DOHH2 (cell line): ENCODE results near the gene TAS2R14.

Experiments used
- H3F3A ChIP-seq: fragments of 200-600 bp; sonication (generic), shearing (Covaris generic); 2 replicates; pipeline ENCODE4 v1.6.0; 2016; ENCODE audit warnings: antibody characterized with exemption, mild to moderate bottlenecking; ENCODE audit not compliant: control insufficient read depth, insufficient read depth
- H3K27ac ChIP-seq: fragments of 200-600 bp; sonication (generic); 2 replicates; pipeline ENCODE4 v1.5.1; 2014; ENCODE audit warnings: low read depth, mild to moderate bottlenecking, low read length, moderate library complexity
- H3K27me3 ChIP-seq: fragments of 200-600 bp; sonication (generic); 2 replicates; pipeline ENCODE4 v1.6.1; 2014; ENCODE audit warnings: mild to moderate bottlenecking, low read length, mixed read lengths; ENCODE audit not compliant: control insufficient read depth
- H3K36me3 ChIP-seq: fragments of 200-600 bp; sonication (generic); 2 replicates; pipeline ENCODE4 v1.6.1; 2014; ENCODE audit warnings: mild to moderate bottlenecking, low read length, moderate library complexity, mixed read lengths; ENCODE audit not compliant: control insufficient read depth
- H3K4me1 ChIP-seq: fragments of 200-600 bp; sonication (generic); 2 replicates; pipeline ENCODE4 v1.6.1; 2014; ENCODE audit warnings: mild to moderate bottlenecking, low read length, mixed read lengths; ENCODE audit not compliant: control insufficient read depth
- H3K4me2 ChIP-seq: fragments of 200-600 bp; sonication (generic); 2 replicates; pipeline ENCODE4 v1.6.0; 2014; ENCODE audit warnings: mild to moderate bottlenecking, low read length, moderate library complexity
- H3K4me3 ChIP-seq: fragments of 200-600 bp; sonication (generic); 2 replicates; pipeline ENCODE4 v1.5.1; 2014; ENCODE audit warnings: mild to moderate bottlenecking, low read length, mixed read lengths
- H3K79me2 ChIP-seq: fragments of 200-600 bp; sonication (generic); 2 replicates; pipeline ENCODE4 v1.6.1; 2014; ENCODE audit warnings: mild to moderate bottlenecking, low read length, mixed read lengths; ENCODE audit not compliant: control insufficient read depth
- H3K9me2 ChIP-seq: fragments of 200-600 bp; sonication (generic); replicated peaks from 2 replicates; pipeline ENCODE4 v1.6.1; 2014; ENCODE audit warnings: mild to moderate bottlenecking, low read length, mixed read lengths; ENCODE audit not compliant: control insufficient read depth
- H3K9me3 ChIP-seq: fragments of 200-600 bp; sonication (generic); 2 replicates; pipeline ENCODE4 v1.6.1; 2014; ENCODE audit warnings: antibody characterized with exemption, low read length, mixed read lengths; ENCODE audit not compliant: control insufficient read depth, insufficient read depth
- H4K20me1 ChIP-seq: fragments of 200-600 bp; sonication (generic); 2 replicates; pipeline ENCODE4 v1.6.0; 2014; ENCODE audit warnings: low read depth, mild to moderate bottlenecking, antibody characterized with exemption, low read length, moderate library complexity; ENCODE audit not compliant: control insufficient read depth, insufficient read depth
- CTCF ChIP-seq: fragments of 200-600 bp; sonication (generic); IDR thresholded peaks from one replicate; pipeline ENCODE4 v1.5.1; 2014; ENCODE audit warnings: antibody characterized with exemption, mild to moderate bottlenecking, low read depth, low read length; ENCODE audit not compliant: poor library complexity, severe bottlenecking
- EZH2phosphoT487 ChIP-seq: fragments of 200-600 bp; sonication (generic); IDR thresholded peaks from 2 replicates; pipeline ENCODE4 v1.6.1; 2017; ENCODE audit warnings: borderline replicate concordance, mild to moderate bottlenecking, antibody characterized with exemption, low read length, moderate library complexity, mixed read lengths

Gene TAS2R14

DNA sequence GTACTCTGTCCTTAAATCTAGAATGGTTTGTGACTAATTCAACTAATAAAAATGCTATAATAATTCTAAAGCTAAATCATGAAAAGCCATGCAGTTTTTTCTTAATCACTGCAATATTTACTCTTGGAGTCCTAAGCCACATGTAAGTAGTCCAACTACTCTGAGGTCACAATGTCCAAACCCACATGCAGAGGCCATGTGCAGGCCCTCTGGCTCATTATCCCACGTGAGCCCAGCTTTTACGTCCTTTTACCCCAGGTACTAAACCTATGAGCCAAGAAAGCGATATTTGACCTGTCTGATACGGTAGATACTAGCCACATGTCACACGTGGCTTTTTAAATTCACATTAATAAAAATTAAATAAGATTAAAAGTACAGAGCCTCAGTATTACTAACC is 42.2 kb downstream of the TAS2R14 start:
- H4K20me1 ChIP-seq = no peaks in the 10 kb centered on the region
- no peaks in the 10 kb centered on the region for H3K4me1 ChIP-seq
- no peak overlapping the region for H3K4me3 ChIP-seq
- no peaks in the 10 kb centered on the region for H3K79me2 ChIP-seq
- TF ChIP-seq EZH2phosphoT487 (no peak), CTCF (no peak)
- no peaks in the 10 kb centered on the region for H3K36me3 ChIP-seq
- no peaks in the 10 kb centered on the region for H3K9me3 ChIP-seq
- H3F3A ChIP-seq = no peaks in the 10 kb centered on the region
- no peak overlapping the region for H3K4me2 ChIP-seq
- no peaks in the 10 kb centered on the region for H3K27me3 ChIP-seq
- no peaks in the 10 kb centered on the region for H3K9me2 ChIP-seq
- H3K27ac ChIP-seq = no peak overlapping the region

DNA sequence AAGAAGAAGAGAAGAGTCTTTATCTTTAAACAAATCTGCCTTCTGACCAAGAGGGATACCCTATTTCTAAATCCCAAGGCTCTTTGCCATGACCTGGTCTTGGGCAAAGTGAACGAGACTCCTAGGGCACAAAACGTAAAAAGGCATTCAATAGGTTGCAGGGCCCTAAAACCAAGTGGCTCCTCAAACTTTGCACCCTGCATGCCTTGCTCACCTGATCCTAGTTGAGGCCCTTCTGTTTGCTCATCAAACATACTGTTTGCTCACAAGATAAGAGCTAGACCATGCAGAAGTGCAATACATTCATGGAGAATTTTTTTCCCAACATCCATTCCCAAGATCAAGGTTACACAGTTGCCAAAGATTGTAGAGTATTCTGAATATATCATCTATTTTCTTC is 47.1 kb downstream of the TAS2R14 start:
- H3K9me2 ChIP-seq = no peaks in the 10 kb centered on the region
- no peak overlapping the region for H3K4me2 ChIP-seq
- H3K27me3 ChIP-seq = no peaks in the 10 kb centered on the region
- no peaks in the 10 kb centered on the region for H3K9me3 ChIP-seq
- H3K4me1 ChIP-seq = no peaks in the 10 kb centered on the region
- H4K20me1 ChIP-seq = no peaks in the 10 kb centered on the region
- no peaks in the 10 kb centered on the region for H3K79me2 ChIP-seq
- no peaks in the 10 kb centered on the region for H3K36me3 ChIP-seq
- H3K4me3 ChIP-seq = no peak overlapping the region
- no peak overlapping the region for H3K27ac ChIP-seq
- no peak for TF ChIP-seq EZH2phosphoT487
- TF ChIP-seq CTCF = no peak
- H3F3A ChIP-seq = no peaks in the 10 kb centered on the region

- H3K79me2 ChIP-seq = no peaks in the 10 kb centered on the region
- H3K4me2 ChIP-seq = no peak overlapping the region
- no peaks in the 10 kb centered on the region for H3K9me3 ChIP-seq
- no peaks in the 10 kb centered on the region for H3K9me2 ChIP-seq
- H4K20me1 ChIP-seq = no peaks in the 10 kb centered on the region
- no peaks in the 10 kb centered on the region for H3K36me3 ChIP-seq
- no peaks in the 10 kb centered on the region for H3K4me1 ChIP-seq
- H3K27ac ChIP-seq = no peak overlapping the region
- H3K27me3 ChIP-seq = no peaks in the 10 kb centered on the region
- no peak overlapping the region for H3K4me3 ChIP-seq
- no peaks in the 10 kb centered on the region for H3F3A ChIP-seq
- TF ChIP-seq CTCF (no peak), EZH2phosphoT487 (no peak)
These were observed 49.8 kb downstream of the TAS2R14 start for GRCh38 chr12:10889226-10889625.
